Fibroblast of the aortic adventitia (primary cell): ENCODE data around the gene FRMD4B. TPM values are rescaled to one million over a fixed set of nuclear protein-coding genes. Genes with fewer than 3 reads are reported as not detected.

ENCODE experiments used
- DNase-seq: peaks from one replicate; pipeline ENCODE4 v3.0.0-alpha.2; 2010; ENCODE audit warnings: low read depth
- H3K4me3 ChIP-seq: 2 replicates; pipeline ENCODE4 v1.5.1; 2011; ENCODE audit warnings: low read depth, mild to moderate bottlenecking, control low read depth, low read length, moderate library complexity
- total RNA-seq: library from RNA; depleted of rRNA; stranded (reverse); fragments of >200 nt; gene quantifications from 2 replicates; pipeline ENCODE4 v1.2.3, GENCODE V29; 2012; ENCODE audit warnings: low replicate concordance
- TF ChIP-seq, protein P1 (sequence below): IDR thresholded peaks from 2 replicates; pipeline ENCODE4 v1.5.1; 2011; ENCODE audit warnings: mild to moderate bottlenecking, low read length, control low read depth, inconsistent platforms; ENCODE audit not compliant: insufficient read depth

FRMD4B gene
- total RNA-seq, 1 donor, result 0.81 TPM

DNA sequence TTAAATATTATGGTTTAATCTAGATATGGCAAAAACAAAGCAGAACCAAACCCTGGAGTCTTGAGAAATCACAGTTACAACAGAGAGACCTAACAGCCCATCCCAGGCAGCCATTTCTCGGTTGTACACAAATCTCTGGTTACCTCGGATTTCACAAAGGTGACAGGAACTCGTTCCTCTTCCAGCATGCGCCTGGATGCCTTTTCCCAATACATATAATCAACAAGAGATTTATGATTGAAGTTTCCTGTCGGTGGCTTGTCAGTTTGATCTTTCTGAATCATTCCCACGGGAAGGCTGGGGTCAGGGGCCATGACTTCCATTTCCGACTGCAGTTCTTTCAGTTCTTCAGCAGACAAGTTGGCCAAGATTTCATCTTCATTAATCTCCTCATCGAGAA, 263.9 kb downstream of the FRMD4B start:
- TF ChIP-seq, protein P1, sequence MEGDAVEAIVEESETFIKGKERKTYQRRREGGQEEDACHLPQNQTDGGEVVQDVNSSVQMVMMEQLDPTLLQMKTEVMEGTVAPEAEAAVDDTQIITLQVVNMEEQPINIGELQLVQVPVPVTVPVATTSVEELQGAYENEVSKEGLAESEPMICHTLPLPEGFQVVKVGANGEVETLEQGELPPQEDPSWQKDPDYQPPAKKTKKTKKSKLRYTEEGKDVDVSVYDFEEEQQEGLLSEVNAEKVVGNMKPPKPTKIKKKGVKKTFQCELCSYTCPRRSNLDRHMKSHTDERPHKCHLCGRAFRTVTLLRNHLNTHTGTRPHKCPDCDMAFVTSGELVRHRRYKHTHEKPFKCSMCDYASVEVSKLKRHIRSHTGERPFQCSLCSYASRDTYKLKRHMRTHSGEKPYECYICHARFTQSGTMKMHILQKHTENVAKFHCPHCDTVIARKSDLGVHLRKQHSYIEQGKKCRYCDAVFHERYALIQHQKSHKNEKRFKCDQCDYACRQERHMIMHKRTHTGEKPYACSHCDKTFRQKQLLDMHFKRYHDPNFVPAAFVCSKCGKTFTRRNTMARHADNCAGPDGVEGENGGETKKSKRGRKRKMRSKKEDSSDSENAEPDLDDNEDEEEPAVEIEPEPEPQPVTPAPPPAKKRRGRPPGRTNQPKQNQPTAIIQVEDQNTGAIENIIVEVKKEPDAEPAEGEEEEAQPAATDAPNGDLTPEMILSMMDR, result no peak
- no peak overlapping the region for H3K4me3 ChIP-seq
- no peak for DNase-seq

DNA sequence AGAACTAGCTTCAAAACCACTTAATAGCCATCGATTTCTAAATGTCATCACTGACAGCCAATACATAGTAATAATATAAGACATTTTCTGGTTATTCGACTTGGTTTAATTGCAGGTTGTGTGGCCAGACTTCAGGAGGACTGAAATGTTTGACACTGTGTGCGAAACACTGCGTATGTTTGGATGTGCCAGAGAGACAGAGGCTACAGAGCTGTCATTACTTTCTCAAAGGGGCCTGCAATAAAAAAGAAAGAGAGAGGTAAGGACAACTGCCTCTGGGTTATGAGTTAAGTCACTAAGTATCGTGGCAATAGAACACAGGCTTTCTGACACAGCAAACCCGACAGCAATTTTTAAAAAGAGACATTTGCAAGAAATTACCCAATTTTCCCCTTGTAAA, 264.4 kb downstream of the FRMD4B start:
- H3K4me3 ChIP-seq, result no peak overlapping the region
- DNase-seq, result no peak
- TF ChIP-seq, protein P1, result no peak

DNA sequence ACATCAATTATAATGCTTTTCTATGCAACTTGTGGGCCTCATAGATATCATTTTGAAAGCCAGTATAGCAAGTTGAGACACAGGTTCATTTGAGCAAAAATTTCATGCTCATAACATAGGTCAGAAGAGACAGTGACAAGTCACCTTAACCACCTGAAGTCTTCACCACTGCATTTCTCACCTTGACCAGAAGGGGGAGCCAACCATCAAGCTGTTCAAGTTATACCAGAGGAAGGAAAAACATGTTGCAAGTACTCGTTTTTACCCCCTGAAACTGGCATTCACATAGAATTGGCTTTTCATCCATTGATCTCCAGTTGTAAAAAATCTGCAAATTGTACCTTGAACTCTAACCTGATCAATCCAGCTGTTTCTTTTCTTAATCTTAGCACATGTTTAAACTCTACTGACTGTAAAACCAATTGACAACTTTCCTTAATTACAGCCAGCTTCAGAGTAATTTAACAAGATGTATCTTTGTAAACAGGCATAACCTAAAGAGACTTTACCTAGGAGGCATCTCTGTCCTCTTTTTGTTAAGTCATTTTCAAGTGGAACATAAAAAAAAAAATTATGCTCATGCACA, 264.9 kb downstream of the FRMD4B start:
- TF ChIP-seq, protein P1, result peak; percentile 97
- H3K4me3 ChIP-seq, result no peak overlapping the region
- peak; percentile 82 for DNase-seq
